Measurements from ENCODE around the gene CD300A.
A peak's percentile ranks its signal among the peaks of the same experiment; 100 is the strongest.

The CD300A gene

DNA sequence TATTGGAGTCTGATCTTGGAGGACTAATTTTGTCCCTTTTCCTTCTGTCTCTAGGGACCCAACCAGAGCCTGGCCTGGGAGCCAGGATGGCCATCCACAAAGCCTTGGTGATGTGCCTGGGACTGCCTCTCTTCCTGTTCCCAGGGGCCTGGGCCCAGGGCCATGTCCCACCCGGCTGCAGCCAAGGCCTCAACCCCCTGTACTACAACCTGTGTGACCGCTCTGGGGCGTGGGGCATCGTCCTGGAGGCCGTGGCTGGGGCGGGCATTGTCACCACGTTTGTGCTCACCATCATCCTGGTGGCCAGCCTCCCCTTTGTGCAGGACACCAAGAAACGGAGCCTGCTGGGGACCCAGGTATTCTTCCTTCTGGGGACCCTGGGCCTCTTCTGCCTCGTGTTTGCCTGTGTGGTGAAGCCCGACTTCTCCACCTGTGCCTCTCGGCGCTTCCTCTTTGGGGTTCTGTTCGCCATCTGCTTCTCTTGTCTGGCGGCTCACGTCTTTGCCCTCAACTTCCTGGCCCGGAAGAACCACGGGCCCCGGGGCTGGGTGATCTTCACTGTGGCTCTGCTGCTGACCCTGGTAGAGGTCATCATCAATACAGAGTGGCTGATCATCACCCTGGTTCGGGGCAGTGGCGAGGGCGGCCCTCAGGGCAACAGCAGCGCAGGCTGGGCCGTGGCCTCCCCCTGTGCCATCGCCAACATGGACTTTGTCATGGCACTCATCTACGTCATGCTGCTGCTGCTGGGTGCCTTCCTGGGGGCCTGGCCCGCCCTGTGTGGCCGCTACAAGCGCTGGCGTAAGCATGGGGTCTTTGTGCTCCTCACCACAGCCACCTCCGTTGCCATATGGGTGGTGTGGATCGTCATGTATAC, 26.5 kb upstream of the CD300A start:
- no peak for DNase-seq (ENCODE audit: low read depth)

DNA sequence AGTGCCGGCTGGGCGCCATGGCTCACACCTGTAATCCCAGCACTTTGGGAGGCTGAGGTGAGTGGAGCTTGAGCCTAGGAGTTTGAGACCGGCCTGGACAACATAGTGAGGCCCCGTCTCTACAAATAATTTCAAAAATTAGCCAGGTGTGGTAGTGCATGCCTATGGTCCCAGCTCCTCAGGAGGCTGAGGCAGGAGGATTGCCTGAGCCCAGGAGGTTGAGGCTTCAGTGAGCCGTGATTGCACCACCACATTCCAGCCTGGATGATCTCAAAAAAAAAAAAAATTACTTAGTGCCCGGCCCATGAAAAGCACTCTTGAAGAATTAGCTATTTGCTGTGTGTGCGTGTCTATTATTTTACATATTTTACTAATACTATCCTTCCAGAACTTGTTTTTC, 24.9 kb upstream of the CD300A start:
- DNase-seq (ENCODE audit: low read depth), result no peak

DNA sequence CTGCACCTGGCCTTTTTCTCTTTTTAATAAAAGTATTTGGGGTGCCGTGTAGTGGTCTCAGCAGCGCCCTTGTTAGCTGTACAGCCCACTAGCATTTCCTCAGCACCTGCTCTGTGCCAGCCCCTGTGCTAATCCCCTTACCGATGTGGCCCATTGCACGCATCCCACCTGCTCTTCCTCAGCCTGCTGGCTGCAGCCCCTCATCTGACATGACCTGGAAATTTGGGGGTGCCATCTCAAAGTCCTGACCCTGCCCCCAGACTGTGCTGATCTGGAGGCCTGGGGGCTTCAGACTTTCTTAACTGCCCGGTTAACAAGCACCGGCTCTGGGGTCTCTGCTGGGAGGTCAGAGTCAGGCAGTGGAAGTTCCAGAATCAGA, 24.2 kb upstream of the CD300A start:
- no peak for DNase-seq (ENCODE audit: low read depth)

DNA sequence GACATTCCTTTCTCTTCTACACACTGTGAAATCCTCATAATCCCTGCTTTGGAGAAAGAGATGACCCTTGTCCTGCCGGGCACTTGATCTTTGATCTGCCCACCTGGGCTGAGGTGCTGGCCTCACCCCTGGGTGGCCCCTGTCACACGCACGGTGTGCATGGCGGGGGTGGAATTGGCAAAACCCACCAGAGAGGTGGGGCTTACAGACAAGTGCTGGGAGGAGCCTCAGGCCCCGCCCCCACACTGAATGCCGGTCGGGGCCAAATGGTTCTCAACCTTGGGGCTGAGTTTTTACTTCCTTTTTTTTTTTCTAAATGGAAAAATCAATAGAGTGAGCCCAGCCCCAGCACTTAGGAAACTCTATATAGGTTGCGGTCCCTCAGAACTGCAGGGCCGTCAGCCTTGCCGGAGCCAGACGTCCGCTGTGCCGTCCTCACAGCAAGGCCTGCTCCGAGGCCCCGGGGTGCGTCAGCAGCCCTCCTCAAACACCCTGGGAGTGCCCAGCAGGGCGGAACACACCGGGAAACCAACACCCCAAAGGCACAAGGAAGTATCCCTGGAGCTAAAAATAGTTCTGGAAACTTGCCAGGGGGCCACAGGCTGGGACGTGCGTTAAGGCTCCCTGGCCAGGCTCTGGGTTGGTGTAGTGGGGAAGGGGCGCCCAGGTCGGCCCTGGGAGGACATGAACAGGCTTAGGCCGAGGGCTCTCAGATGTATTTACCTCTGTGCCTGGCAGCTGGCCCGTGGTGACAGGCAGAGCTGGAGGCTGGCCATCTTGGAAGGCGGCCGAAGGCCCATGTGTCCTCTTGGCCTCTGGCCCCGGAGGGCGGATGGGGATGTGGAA, 23.5 kb upstream of the CD300A start:
- peak; percentile 59 for DNase-seq (ENCODE audit: low read depth)

DNA sequence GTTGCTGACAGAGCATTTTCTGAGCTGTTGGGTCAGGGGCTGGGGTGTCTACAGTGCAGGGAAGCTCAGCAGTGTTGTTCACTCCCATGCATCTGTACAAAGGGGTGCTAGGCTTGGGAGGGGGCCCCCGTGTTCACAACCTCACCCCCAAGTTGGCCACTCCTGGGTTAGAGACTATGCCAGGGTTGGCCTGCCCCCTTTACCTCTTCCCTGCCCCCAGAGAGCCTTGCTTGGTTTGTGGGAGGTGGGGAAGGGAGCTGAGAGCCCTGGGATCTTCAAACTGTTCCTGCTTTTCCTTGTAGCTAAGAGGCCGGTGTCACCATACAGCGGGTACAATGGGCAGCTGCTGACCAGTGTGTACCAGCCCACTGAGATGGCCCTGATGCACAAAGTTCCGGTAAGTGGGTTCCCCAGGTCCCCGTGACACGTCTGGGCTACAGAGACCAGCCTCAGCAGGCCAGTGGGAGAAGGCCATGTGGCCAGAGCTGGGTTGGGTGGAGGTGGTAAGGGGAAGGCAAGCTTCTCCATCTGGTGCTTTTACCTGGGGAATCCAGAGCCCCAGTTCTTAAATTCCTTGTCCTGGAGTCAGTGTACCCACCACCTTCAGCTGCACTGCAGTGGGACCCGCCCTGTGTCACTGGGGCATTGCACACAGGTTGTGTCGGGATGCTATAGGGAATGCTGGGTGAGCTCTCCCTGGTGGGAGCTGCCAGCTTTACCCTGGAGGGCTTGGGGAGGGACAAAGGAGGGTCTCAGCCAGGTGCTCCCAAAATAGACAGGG, 22.7 kb upstream of the CD300A start:
- no peak for DNase-seq (ENCODE audit: low read depth)

DNA sequence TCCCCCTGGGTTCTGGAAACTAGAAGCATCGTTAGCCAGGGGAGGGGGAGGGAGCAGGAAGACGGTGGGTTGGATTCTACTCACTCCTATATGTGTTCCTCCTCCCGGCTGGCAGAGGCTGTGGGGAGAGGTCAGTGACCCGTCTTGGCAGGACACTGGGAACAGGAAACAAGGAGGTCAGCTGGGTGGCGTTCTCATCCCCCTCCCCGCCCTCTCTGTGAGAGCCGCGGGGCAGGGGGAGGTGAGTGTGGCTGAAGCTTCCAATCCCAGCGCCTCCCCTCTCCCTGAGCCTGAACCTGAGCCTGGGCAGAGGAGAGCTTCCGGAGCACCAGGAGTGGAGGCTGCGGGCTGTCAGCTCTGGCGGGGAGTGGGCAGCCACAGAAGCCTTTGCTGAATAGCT, 22.0 kb upstream of the CD300A start:
- no peak for DNase-seq (ENCODE audit: low read depth)

DNA sequence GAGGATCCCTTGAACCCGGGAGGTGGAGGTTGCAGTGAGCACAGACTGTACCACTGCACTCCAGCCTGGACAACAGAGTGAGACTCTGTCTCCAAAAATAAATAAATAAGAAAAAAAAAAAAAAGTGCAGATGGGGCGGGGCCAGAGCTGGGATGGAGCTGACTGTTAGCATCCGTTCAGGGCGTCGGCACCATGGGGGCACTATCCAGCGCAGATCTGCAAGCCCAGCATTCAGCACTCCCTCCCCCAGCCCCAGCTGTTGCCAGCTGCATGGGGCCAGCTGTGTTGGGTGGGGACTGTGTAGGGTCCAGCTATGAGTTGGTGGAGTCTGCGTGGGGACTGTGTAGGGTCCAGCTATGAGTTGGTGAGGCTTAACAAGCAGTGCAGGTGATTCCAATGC, 21.3 kb upstream of the CD300A start:
- DNase-seq (ENCODE audit: low read depth), result no peak

DNA sequence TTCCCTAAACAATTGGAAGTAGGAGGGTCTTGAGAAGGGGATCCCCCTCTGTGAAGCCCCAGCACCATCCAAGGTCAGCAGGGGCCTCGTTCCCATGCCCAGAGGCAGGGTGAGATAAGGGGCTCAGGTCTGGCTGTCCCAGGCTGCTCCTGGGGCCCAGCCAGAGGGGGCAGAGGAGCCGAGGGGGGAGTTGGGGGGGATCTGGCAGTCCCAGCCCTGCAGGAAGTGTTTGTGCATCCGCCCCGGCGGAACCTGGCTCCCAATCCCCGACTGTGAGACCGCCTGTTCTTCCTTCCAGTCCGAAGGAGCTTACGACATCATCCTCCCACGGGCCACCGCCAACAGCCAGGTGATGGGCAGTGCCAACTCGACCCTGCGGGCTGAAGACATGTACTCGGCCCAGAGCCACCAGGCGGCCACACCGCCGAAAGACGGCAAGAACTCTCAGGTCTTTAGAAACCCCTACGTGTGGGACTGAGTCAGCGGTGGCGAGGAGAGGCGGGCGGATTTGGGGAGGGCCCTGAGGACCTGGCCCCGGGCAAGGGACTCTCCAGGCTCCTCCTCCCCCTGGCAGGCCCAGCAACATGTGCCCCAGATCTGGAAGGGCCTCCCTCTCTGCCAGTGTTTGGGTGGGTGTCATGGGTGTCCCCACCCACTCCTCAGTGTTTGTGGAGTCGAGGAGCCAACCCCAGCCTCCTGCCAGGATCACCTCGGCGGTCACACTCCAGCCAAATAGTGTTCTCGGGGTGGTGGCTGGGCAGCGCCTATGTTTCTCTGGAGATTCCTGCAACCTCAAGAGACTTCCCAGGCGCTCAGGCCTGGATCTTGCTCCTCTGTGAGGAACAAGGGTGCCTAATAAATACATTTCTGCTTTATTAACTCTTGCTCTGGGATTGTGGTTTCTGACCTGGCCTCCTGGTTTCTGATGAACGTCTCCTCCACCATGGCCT, 19.6 kb upstream of the CD300A start:
- DNase-seq (ENCODE audit: low read depth), result no peak

DNA sequence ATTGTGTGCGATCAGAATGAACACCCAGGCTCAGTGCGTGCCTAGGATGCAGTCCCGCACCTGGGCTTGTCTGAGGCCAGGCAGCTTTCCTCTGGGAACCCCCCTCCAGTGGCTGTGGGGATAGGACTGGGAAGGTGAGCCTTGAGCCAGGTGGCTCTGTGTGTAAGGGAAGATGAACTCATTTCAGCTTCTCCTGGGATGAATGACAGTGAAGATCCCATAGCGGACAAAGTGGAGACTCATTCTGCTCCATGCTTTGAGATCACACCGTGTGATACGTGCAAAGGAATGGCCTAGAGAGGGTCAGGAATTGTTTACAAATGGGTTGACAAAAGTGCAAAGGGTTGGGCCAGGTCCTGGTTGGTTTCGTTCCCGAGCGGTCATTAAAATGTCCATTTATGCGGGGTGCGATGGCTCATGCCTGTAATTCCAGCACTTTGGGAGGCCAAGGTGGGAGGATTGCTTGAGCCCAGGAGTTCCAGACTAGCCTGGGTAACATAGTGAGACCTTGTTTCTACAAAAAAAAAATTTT, 18.7 kb upstream of the CD300A start:
- DNase-seq (ENCODE audit: low read depth), result no peak

DNA sequence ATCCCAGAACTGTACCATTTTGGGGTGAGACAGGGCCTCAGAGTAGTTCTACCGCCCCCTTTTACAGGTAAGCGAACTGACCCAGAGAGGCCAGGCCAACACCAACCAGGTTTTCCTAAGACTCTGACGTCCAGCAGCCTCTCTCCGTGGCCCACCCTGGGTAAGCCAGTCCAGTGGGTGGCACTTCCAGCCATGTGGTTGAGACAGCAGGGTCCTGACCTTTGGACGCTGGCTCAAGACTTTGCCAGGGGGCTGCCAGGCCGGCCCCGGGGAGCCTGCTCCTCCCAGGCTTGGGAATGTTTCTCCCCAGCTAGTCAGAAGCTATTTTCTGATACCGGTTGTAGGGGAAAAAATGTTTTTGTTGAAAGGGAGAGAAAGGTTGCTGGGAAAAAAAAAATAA, 17.7 kb upstream of the CD300A start:
- DNase-seq (ENCODE audit: low read depth), result no peak

DNA sequence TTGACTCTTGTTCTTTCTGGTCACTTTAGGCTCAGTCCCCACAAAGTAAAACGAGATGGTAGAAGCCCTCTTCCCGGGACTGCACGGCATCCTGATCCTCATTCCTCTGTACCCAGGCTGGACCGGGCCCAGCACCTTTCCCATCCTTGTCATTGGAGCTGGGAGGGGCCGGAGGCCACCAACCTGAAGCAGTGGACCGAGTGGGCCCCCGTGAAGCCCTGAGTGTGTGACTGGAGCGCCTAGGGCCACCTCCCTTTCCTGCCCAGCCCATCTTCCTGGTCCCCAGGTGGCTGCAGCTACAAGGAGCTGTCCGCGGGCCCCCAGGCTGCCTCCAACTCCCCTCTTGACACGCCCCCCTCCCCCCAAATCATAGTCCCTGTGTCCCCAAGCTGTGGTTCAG, 17.1 kb upstream of the CD300A start:
- no peak for DNase-seq (ENCODE audit: low read depth)

DNA sequence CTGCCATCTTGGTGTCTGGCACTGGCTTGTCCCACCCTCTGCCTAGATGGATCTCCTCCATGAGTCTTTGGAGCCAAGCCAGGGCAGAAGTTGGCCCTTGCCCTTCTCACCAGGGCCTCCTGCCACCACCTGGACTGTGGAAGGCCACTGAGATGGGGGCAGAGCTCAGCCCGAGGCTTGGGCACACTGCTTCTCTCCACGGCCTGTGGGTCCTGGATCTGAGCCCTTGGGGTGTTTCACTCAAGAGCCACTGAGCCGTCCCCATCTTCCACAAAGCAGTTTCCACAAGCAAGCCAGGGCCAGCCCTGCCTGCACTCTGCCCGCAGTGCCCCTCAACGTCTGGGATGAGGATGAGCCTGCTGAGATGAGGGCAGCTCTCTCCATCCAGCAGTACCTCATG, 16.7 kb upstream of the CD300A start:
- no peak for DNase-seq (ENCODE audit: low read depth)

DNA sequence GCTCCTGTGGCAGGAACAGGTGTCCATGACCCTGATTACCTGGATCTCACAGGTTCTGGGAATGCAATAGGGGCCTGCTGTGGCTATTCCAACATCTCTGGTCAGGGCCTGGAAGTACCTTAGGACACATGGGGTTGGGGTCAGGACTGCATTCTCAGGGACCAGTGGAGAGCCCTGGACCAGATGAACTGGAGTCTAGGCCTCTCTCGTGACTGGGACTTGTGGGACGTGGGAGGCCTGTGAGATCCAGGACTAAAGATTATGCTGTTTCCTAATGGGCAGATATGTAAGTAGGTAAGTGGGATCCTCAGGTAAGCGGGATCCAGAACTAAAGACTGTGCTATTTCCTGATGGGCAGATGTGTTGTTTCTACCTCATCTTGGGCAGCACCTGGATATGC, 16.2 kb upstream of the CD300A start:
- DNase-seq (ENCODE audit: low read depth), result no peak

DNA sequence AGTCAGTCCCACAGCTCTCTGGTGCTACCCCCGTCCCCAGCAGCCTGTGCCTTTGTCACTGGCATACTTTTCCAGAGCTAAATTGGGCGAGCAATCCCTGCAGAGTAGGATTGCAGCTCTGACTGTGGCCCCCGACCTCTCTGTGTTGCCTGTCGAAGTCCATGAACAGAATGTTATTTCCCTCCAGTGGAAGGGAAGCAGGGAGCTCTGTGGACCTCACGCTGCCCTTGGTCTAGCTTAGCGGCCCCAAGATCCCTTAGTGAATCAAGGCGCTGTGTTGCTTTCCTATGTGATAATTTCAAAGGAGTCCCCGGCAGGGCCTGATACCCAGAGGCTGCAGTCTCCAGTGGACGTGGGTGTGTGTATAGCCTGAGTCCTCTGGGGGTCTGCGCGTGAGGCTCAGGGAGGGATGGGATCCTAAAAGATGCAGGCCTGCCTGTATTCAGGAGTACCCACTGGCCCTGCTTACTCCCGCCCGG, 15.5 kb upstream of the CD300A start:
- no peak for DNase-seq (ENCODE audit: low read depth)

DNA sequence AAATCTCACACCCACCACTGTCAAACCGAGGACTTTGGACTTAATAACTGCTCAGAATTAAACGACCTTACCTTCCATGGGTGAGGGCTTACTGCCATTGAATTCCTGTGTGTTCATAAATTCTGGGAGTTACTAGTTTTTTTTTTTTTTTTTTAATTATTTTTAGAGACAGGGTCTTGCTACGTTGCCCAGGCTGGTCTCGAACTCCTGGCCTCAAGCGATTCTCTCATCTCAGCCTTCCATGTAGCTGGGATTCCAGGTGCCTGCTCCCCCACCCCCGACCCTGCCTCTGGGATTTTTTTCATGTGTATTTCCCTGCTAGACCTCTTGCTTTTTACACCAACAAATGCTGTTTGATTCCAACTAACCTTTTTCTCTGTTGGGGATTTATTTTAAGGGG, 14.9 kb upstream of the CD300A start:
- no peak for DNase-seq (ENCODE audit: low read depth)

DNA sequence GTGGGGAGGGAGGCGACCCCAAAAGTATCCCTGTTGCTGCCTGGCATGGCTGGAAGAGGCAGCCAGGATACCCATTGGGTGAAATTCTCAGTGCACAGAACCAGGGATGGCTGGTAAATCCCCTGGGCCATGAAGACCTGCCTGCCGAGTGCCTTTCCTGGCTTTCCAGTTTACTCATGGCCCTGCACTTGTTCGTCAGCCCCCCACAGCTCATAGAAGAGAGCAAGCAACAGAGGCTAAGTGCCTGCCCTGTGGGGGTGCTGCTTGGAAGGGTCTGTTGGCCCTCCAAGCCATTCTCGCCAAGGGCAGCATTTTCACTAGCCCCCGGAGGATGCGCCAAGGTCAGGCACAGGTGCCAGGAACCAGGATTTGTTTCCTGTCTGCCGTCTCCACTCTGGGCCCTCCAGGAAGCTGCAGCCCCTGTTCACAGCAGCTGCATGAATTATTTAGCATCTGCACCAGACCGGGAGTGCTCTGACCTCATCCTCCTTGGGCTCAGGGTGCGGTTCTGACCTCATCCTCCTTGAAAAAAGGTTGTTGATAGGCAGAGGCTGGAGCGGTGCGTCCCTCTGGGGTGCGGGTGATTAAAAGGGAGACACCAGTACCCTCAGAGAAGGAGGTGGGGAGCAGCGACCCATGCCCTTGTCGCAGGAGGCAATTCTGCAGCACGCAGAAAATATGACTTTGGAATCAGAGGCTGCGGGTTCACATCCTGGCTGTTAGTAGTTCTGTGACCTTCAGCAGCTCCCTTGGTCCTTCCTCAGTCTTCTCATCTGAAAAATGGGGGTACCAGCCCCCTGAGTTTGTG, 14.2 kb upstream of the CD300A start:
- no peak for DNase-seq (ENCODE audit: low read depth)

DNA sequence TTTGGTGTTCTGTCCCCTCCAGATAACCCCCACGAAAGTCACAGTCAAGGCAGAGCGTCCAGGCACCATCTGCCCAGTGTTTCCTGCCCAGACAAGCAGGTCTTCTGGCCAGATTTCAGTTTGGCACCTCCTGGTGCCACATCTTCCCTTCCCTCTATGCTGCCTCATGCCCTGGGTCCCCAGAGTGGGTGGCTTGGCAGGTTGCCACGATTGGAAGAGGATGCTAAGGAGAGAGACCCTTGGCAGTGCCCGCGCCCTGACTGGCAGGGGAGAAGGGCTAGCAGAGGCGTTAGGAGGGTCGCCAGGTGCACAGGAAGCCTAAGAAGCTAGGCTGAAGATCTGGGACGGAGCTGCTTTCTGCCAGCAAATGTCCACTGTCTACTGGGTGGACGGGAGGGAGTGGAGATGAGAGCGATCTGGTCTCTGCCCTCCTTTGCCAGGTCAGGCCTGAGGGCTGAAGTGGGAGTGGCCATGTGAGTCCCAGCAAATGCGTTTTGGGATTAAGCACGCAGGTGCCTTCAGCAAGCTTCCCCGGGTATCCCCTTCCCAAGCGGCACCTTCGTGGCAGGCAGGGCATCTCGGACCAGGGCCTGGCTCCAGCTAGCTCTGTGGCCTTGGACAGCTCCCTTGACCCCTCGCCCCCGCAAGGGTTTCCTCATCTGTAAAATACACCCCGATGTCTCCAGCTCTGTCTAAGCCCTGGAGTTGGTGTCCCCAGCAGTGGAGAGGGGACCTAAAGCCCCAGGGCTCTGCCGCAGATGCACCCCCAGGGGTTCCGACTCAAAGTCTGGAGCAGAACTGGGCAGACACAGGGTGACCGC, 13.4 kb upstream of the CD300A start:
- DNase-seq (ENCODE audit: low read depth), result no peak

DNA sequence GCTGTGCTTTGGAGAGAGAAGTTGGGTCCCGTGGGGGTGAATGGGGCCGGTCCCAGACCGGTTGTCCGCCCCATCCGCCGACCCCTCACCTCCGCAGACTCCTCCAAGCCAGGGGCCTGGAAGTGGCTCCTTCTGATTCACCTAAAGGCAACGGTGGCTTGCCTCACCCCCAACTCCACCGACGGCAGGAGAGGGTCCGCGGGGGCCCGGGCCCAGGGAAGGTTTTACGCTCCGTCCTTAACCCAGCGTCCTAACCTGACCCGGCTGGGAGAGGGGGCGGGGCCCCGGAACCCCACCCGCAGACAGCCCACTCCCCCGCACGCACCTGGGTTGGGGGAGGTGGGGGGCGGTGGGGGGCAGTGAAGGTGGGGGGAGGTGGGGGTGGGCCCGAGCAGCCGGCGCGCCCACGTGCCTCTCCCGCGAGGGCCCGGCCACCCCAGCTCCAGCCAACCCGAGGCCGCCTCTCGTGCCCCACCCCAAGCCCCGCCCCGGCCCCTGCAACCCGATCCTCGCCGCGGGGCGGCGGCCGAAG, 12.7 kb upstream of the CD300A start:
- DNase-seq (ENCODE audit: low read depth), result no peak

Measured in CMK (cell line).